ENCODE results near the gene TIMM29.
"Not testable (repeated sequence)": the region's sequence is repeated elsewhere in the genome, so short reads cannot be mapped to it uniquely, and the experiment has no call there.

TIMM29 gene

DNA sequence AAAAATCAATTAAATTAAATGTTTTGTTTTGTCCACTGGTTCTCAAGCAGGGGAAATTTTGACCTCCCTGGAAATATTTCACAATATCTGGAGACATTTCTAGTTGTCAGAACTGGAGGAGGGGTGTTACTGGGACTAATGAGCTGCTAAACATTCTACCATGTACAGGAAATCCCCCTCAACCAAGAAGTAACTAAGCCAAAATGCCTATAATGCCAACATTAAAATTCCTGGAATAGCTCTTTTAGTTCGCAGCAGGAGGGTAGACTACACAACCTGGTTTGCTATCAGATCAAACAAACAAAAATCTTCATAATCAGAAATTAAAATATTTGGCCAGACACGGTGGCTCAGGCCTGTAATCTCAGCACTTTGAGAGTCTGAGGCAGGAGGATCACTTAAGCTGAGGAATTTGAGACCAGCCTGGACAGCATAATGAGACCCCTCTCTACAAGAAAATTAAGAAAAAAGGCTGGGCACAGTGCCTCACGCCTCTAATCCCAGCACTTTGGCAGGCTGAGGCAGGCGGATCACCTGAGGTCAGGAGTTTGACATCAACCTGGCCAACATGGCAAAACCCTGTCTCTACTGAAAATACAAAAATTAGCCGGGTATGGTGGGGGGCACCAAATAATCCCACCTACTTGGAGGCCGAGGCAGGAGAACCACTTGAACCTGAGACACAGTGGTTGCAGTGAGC, 18.5 kb downstream of the TIMM29 start:
- no peak for DNase-seq

DNA sequence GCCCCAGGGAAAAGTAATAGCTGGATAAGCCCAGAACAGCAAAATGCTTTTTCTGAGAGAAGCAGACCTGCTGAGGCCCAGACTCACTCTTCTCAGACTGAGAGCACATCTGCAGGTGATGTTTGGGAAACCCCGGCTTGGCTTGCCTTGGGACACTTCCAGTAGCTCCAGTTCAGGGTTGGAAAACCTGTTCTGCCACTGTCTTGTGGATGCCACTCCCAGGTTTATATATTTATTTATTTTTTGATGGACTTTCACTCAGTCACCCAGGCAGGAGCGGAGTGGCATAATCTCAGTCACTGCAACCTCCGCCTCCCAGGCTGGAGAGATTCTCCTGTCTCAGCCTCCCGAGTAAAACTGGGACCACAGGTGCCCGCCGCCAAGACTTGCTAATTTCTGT, 24.2 kb downstream of the TIMM29 start:
- DNase-seq, result no peak

DNA sequence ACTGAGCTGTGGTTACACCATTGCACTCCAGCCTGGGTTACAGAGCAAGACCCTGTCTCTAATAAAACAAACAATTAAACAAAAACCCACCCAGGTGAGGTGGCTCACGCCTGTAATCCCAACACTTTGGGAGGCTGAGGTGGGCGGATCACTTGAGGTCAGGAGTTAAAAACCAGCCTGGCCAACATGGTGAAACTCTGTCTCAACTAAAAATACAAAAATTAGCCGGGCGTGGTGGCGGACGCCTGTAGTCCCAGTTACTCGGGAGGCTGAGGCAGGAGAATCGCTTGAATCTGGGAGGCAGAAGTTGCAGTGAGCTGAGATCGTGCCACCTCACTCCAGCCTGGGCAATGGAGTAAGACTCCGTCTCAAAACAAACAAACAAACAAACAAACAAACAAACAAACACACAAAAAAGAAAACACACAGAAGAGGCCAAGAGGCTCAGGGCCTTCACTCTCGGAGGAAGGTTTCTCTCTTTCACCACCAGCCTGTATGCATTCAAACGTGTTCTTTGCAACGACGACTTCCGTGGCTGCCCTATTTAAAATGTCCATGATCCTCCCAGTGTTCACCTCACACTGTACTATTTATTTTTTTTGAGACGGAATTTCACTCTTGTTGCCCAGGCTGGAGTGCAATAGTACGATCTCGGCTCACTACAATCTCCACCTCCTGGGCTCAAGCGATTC, 30.8 kb downstream of the TIMM29 start:
- not testable (repeated sequence) for DNase-seq

DNA sequence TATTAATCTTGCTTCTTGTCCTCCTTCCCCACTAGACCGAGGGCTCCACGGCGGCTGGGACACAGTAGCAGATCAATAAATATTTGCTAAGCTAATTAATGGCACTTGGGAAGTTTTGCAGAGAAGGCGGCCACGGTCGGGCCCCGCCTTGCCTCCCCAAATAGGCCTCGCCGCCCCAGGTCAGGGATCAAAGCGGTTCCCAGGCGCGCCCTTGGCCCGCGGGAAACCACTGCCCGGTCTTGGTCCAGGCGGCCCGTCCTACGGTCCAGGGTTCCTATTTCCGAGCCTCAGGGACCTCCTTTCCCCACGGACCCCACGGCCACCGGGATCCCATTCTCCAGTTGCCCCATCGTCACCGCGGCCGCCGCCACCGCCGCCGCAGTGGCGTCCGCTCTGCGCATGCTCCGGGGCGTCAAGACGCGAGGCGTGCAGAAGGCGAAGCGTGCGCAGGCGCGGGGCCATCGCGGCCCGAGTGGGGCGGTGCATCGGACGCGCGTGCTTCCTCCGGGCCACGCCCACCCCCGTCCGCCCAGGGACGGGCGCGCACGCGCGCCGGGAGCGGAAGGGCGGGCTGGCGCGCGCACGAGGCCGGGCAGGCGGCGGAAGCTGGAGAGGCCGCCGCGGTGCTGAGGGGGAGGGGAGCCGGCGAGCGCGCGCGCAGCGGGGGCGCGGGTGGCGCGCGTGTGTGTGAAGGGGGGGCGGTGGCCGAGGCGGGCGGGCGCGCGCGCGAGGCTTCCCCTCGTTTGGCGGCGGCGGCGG, 31.9 kb downstream of the TIMM29 start, which contains the start of gene SMARCA4:
SMARCA4 (plus strand) TSS at position 717 of the 759 bp plus-strand sequence. CDS start 23,122 bp downstream, outside the sequence.
- DNase-seq, result peak; percentile 98

DNA sequence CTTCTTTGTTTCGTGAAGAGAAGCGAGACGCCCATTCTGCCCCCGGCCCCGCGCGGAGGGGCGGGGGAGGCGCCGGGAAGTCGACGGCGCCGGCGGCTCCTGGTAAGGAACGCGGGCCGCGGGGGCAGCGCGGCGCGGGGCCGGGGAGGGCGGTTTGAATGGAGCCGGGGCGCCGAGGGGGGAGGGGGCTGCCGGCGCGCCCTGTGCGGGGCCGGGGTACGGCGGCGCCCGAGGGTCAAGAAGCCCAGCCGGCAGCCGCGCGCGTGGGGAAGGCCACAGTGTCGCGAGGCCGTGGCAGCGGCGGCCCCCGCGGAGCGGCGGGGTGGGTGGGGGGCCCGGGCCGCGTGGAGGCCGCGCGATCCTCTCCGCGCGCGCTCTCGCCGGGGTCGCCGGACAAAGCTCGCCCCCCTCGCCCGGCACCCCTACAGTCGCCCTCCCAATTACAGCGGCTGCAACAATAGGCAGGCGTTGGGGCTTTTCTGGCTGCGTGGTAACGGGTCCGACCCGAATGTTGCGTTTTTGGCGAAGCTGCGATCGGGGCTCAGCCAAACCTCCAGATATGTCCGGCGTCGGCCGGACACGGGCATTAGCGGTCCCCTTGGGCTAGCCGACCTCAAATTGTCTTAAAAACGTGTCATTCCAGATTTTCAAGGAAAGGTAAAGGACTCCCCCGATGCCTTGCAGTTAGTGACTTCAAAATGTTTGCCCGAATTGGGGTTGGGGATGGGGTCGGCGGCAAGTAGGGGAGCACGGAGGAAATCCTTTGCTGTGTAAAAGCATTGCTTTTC, 32.7 kb downstream of the TIMM29 start:
- DNase-seq, result no peak

DNA sequence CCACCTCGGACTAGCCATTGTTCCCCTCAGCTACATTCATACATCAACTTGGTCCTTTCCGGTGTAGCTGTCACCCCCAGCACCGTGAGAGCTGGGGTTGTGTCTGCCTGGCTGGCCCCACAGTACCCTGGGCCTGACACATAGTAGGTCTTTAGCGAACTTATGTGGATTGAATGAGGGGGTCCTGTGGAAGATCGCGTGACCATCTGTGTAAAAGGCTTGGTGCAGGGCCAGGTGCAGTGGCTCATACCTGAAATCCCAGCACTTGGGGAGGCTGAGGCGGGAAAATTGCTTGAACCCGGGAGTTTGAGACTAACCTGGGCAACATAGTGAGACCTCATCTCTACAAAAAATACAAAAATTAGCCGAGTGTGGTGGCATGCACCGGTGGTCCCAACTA, 34.3 kb downstream of the TIMM29 start:
- DNase-seq, result no peak

DNA sequence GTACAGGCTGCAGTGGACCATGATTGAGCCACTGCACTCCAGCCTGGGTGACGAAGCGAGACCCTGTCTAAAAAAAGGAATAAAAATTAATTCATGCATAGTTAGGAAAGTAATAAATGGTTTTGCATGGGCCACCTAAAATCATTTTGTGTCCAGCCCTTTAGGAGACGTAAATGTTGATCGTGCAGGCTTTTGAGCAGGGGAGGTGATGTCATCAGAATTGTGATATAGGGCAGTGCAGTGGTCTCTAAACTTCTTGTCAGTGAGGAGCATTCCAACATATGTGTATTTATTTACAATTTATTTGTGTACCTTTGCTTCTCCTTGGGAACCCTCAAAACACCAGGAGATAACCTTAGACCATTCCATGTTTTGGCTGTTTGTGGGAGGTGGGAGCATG, 35.3 kb downstream of the TIMM29 start:
- DNase-seq, result no peak

DNA sequence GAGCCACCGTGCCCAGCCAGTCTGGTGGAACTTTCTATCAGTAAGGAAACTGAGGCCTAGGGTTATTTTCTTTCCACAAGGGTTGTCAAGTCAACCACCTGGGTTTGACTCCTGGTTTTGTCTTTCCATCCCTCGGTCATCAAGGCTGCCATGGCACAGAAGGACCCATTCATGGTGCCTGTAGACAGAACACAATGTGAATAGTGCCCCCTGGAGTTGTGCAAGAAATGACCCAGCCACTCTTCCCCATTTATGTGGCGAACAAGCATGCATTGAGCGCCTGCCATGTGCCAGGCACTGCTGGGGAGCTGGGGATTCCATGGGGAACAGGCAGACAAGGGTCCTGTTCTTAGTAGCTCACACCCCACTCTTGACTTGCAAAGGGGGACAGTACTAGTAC, 36.3 kb downstream of the TIMM29 start:
- DNase-seq, result no peak

DNA sequence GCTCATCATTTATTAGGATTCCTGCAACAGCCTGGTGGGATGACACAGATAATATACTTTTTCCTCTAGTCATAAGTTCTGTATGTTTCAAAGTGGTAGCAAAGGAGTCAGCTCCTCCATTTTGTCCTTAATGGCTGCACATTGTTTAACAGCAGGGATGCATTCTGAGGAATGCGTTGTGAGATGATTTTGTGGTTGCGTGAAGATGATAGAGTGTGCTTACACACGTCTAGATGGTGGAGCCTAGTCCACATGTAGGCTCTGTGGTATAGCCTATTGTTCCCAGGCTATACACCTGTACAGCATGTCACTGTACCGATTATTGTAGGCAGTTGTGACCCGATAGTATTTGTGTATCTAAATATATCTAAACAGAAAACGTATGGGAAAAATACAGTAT, 36.8 kb downstream of the TIMM29 start:
- no peak for DNase-seq

DNA sequence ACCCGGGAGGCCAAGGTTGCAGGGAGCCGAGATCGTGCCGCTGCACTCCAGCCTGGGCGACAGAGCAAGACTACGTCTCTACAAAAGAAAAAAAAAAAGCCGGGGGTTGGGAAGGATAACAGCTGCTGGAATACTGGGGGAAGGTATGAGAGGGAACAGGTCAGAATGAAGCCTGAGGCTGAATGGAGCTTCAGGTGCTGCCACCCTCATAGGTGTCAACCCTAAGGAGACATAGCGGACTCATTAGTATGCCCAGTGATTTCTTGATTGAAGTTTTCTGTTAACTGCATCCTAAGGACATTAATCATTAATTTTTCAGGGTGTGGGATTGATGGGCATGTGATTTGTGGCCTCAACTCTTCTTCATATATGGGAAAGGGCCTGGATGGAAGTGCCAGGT, 38.2 kb downstream of the TIMM29 start:
- DNase-seq, result no peak

DNA sequence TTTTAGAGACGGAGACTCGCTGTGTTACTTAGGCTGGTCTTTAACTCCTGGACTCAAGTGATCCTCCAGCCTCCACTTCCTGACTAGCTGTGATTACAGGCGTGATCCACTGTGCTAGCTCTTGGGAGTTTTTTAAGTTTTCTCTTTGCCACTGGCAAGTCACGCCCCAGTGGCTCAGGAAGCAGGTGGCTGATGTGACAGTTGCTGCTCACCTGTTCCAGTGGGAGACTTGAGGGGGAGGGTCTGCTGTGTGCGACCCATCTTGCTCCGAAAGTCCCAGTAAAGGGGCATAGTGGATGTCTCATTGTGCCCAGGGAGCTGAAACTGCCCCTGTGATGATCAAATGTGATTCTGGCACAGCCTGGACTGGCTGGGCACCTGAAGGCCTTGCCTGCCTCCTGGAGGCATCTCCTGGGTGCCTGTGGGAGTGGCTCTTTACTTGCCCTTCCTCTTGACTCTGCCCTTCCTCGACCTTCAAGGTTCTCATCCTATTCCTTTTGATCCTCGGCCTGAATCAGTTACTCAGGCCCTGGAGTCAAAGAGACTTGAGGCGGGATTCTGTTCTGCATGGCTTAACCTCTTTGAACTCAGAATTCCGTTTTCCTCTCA, 40.0 kb downstream of the TIMM29 start:
- no peak for DNase-seq

DNA sequence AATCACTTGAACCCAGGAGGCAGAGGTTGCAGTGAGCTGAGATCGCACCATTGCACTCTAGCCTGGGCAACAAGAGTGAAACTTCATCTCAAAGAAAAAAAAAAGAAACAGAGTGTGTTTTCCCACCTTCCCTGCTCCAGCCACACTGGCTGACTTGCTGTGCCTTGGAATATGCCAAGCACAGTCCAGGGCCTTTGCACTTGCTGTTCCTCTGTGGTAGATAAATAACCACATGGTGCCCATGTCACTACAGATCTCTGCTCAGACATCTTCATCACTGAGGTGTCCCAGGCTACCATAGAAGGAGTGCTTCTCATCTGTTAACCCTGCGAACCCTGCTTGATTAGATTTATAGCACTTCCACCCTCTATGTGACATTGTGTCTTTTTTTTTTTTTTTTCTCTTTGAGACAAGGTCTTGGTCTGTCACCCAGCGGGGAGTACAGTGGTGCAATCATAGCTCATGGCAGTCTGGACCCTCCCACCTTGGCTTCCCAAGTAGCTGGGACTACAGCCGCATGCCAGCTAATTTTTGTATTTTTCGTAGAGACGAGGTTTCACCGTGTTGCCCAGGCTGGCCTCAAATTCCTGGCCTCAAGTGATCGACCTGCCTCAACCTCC, 42.6 kb downstream of the TIMM29 start:
- DNase-seq, result no peak

DNA sequence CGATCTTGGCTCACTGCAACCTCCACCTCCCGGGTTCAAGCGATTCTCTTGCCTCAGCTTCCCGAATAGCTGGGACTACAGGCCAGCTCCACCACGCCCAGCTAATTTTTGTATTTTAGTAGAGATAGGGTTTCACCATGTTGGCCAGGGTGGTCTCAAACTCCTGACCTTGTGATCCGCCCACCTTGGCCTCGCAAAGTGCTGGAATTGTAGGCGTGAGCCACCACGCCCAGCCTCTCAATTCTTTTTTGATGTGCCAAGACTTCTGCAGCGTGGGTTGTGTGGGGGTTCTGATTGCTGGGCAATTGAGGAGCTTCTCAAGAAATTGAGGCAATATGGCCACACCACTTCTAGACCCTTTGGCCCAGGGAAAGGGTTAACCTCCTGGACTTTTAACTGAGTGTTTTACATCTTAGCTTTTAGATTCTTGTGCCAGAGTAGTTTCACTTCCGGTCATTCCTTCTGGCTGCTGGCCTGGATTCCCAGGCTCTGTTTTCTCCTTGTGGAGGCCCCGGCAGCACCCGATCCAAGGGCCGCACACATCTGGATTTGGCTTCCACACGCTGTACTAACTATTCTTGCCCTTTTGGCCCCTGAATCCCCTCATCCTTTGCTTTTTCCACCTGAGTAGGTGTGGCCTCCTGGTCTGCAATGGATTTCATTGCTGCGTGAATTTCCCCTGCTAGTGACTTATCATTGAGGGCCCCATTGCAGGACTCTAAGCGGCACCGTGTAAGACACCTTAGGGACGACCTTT, 46.9 kb downstream of the TIMM29 start:
- DNase-seq, result no peak

DNA sequence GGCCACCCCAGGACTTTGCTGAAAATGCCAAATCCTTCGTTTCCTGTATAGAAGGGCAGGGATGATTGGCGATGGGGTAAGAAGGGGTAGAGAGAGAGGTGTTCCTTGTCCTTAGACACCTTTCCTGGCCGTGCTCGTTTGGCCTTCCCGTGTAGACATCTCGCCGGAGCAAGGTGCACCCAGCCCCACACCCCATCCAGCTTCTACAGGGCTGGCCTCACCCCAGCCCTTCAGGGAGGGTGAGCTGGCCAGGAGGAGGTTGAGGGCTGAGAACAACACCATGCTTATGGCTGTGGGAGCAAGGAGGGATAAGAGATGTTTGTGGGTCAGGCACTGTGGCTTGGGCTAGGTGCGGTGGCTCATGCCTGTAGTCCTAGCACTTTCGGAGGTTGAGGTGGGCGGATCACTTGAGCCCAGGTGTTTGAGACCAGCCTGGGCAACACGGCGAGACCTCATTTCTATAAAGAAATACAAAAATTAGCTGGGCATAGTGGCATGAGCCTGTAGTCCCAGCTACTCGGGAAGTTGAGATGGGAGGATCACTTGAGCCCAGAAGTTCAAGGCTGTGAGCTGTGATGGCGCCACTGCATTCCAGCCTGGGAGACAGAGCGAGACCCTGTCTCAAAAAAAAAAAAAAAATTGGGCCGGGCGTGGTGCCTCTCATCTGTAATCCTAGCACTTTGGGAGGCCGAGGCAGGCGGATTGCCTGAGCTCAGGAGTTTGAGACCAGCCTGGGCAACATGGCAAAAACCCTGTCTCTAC, 47.7 kb downstream of the TIMM29 start:
- no peak for DNase-seq

DNA sequence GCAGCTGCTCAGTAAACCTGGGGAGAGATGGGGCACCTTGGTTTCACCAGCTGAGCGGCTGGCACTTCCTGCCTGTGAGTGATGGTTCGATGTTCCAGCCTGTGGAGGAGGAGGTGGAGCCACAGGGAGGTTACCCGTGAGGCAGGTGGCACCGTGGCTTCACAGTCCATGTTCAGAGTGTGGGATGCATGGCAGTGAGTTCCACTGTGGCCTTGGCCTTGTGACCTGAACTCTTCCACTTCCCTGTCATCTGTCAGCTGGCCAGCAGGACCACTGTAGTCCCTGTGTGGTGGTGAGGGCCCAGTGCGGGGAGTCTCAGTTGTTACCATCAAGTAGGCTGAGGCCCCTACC, 49.1 kb downstream of the TIMM29 start:
- DNase-seq, result no peak
